GM18907 (cell line): ENCODE results near the gene DPH1.
"Not testable (repeated sequence)": the region's sequence is repeated elsewhere in the genome, so short reads cannot be mapped to it uniquely, and the experiment has no call there.

Experiments
- ATAC-seq: cut with Tn5 transposase; IDR thresholded peaks from one replicate; pipeline ENCODE4 v1.9.1; 2021; ENCODE audit warnings: mild to moderate bottlenecking, moderate library complexity; ENCODE audit not compliant: unreplicated experiment

DPH1 gene

GRCh38 chr17:2008332-2009126, 21.4 kb upstream of the DPH1 start:
- ATAC-seq, result no peak

DNA sequence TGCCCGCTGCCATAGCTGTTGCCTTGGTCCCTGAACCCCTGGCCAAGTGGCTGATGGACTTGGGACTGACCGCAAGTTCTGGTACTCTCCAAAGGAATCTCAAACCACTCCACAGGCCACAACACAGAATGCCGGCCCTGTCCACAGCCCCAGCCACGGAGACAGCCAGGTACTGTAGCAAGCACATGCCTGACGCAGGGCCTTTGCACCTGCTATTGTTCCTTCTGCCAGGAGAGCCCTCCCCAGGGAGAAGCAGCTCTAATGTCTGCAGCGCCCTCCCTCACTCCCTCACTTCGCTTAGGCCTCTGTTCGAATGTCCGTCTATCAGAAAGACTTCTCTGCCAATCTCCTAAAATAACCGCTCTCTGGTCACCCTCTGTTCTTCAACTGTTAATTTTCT, 20.2 kb upstream of the DPH1 start:
- no peak for ATAC-seq

DNA sequence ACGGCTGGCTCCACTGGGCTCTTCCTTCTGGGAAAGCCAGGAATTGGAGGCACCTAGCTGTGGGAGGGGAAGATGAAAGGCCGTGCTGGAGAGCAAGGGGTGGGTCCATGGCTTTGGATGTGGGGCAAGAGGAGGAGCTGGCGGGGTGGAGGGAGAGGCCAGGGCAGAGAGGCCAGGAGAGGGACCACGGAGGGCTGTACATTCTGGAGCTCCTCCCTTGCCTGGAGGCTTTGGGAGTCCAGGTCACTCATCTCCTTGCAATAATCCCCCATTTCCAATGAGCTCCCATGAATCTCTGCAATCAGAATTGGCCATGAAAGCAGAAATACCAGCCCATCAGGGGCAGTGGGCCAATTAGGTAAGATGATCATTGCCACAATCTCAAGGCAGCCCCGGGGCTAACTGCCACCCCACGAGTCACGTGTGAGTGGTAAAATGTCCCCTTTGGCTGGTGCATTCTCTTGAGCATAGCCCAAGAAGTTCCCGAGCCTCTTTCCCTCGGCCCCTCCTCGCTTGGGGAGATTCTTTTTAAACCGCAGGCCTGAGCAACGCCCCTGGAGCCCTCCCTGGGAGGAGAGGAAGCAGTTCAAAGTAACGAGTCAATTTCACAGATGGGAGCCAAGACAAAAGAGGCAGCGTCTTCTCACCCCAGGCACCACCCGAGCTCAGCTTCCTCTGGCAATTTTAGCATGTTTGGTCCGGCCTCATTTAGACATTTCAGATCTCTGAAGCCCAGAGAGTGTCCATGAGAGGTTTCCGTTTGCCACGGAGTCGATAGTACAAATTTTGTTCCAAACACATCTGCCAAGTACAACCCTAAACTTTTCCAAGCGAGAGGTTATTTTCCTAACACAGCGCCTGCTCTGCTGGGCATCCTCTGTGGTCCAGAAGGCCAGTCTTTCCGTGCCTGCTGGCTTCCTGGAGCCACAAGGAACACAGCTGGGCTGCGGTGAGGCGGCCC, 18.3 kb upstream of the DPH1 start:
- ATAC-seq, result no peak

DNA sequence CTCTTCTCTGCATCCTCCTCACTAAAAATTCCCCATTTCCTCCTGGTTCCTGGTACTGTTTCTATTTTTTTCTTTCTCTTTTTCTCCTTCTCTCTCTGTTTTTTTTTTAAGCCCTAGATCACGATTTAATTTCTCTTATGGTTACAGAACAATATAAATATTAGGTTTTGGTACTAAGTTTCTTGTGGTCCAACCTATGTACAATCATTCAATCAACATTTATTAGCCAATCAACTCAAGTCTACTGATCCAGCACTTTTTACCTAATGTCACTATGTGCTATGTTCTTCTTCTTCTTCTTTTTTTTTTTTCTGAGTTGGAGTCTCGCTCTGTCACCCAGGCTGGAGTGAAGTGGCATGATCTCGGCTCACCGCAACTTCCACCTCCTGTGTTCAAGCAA, 17.5 kb upstream of the DPH1 start:
- no peak for ATAC-seq

GRCh38 chr17:2013220-2013993, 16.5 kb upstream of the DPH1 start:
- ATAC-seq, result not testable (repeated sequence)

GRCh38 chr17:2013994-2014317, 16.0 kb upstream of the DPH1 start:
- ATAC-seq, result no peak

DNA sequence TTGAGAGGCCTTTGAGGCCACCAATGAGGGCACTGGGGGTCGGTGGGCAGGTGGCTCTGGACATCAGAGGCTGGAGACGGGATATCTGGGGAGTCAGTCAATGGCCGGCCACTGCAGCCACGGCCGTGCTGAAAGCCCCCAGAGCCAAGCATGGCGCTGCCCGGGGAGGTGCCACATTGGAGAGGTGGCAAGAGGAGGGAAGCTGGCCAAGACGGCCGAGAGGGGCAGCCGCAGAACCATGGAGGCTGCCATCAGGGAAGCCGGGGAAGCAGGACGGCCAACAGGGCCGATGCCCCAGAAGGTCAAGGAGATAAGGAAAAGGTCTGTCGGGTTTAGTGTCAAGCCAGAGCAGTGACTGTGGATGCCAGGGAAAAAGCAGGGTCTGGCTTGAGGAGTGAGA, 14.6 kb upstream of the DPH1 start:
- ATAC-seq, result no peak

GRCh38 chr17:2016494-2016893, 13.5 kb upstream of the DPH1 start:
- no peak for ATAC-seq

- no peak for ATAC-seq
These were observed 12.5 kb upstream of the DPH1 start for GRCh38 chr17:2017274-2017941.

- no peak for ATAC-seq
These were observed 11.0 kb upstream of the DPH1 start for GRCh38 chr17:2018716-2019510.

- ATAC-seq, result no peak
These were observed 10.2 kb upstream of the DPH1 start for GRCh38 chr17:2019723-2020122.

GRCh38 chr17:2020721-2021120, 9.2 kb upstream of the DPH1 start:
- no peak for ATAC-seq

DNA sequence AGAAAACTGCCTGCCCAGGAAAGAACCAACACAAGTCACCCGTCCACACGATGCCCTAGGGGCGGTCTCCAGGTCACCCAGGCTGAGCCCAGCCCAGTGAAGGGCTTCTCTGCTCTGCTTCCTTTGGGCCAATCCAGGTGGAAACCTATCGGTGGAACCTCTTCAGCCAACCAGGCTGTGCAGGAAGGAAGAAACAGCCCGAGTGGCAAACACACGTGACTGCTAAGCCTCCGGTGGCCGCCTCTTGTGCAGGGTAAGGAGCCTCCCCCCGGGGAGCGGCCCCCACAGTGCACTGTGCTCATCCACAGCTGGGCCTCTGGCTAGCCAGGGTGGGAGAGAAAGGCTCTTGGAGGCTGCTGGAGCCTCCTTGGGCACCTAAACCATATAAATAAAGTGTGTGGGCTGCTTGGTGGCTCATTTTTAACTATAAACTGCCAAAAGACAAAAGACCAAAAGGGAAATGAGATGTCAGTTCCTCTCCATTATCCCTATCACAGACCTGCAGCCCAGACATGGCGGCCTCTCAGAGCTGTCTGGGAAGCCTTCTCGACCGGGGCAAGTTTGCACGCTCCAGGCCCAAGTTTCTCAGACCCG, 7.2 kb upstream of the DPH1 start:
- ATAC-seq, result no peak

- no peak for ATAC-seq
These were observed 6.7 kb upstream of the DPH1 start for GRCh38 chr17:2023256-2023655.

DNA sequence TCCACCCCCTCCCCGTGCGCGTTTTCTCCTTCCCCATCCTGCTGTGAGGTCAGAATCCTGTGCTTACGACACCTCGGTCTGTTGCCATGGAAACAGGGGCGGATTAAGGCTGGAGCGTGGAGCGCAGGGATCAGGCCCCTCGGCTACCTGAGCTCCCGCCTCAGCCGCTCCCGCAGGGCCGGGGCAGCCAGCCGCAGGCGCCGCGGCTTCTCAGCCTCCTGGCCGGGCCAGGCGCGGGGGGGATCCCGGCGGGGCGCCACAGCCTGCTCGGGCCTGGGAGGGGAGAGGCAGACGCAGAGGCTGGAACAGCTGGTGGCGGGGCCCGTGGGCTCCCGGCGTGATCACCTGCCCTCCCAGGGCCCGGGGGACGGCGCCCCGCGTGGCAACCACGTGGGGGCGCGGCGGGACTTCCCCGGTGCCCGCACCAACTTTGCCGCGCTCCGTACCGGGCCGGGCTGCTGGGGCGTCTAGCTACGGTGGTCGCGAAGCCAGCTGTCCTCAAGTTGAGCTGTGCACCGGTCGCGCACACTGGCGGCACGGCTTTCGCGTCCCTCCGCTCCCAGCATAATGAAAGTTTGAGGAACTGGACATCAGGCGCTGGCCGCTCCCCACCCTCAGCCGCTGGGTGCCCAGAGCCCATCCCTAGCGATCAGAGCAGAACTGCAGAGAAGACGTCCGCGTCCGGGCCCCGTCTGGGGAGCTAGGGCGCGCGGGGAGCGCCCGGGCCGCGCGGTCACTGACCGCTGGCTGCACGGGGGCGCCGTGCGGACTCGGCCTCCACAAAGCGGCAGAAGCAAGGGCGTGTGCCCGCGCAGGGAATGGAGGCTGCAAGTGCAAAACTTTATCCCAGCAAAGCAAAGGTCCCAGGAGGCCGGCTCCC, 6.0 kb upstream of the DPH1 start:
- ATAC-seq, result no peak

DNA sequence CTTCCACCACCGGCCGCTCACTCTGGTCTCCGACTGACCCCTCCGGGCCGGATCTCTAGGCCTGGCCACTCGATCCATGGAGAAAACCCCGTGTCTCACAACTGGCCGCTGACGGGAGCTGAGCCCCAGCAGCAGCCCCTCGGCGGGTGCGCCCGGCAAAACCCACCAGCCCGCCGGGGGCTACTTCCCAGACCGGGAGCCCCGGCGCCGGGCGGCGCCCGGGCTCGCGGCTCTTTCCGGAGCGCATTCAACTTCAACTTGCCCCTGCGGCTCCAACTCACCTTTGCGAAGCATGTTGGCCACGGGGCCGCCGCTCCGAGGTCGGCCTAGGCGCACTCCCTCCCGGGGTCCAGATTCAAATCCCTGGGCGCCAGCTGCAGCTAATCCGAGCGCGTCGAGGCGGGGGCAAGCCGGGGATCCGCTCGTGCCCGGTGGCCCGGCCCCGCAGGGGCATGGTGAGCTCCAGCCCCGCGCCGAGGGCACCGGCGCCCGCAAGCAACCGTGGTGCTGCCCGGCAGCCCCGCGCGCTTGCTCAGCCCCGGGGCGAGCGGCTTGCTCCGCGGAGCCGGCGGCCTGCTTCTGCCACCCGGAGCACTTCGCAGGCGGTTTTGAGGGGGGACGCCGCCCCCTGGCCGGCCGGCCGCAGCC, 5.3 kb upstream of the DPH1 start:
- no peak for ATAC-seq

DNA sequence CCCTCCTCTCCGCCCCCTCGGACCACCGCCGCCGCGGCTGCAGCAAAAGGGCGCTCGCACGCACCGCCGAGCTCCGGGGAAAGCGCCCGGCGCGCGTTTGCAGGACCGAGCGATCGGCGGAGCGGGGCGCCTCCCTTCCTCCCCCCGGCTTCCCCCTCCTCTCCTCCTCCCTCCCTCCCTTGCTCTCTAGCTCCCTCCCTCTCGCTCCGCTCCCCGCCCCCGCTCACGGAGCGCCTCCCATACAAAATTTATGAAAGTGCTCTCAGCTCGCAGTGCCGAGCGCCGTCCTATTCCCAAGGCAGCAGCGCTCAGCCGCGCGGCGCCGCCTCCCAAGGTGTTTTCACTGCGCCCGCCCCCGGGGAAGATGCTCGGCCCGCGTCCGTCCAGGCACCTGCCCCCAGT, 4.7 kb upstream of the DPH1 start, which contains the start of gene RTN4RL1:
Gene RTN4RL1, minus strand, starts transcription at position 115 of the 402 bp plus-strand sequence. CDS start 469 bp downstream, outside the sequence.
- ATAC-seq, result no peak
